Peyer's patch (tissue), 4 donors: Measurements from ENCODE around the gene ANTXR1.

Experiments used
- CTCF ChIP-seq, 6 experiments: fragments of 450-650 bp in 4 of 6; fragments of 200-600 bp in 2 of 6; sonication (generic) in 1 of 6; IDR thresholded peaks; one replicate each; pipeline ENCODE4 v1.5.1; 2017 to 2019; ENCODE audit warnings: antibody characterized with exemption in 6 of 6, mild to moderate bottlenecking in 3 of 6, moderate library complexity in 1 of 6
- POLR2A ChIP-seq, 2 donors: fragments of 450-650 bp; IDR thresholded peaks; one replicate each; pipeline ENCODE4 v1.5.1; 2017; ENCODE audit warnings: antibody characterized with exemption in 2 of 2, mild to moderate bottlenecking in 2 of 2, moderate library complexity in 2 of 2

DNA sequence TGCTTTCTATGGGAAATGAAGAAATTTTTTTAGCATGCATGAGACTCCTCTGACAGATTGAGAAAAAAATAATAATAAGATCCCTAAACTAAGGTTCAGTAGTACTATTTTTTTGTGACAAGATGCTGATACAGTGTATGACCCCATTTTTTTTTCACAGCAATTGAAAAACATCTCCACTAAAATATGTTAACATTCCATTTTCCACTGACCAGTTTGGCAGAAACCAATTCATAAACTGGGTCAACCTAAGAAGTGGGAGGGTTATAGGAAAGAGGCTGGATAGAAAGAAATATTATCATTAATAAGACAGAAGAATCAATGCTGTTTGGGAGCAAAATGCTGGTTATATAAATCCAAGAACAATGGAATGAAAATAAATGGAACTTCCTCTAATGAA is 182.7 kb downstream of the ANTXR1 start:
- TF ChIP-seq CTCF (IDR thresholded peaks at IDR 0.05) (no peak), POLR2A (IDR thresholded peaks at IDR 0.05) (no peak)
